A673 (cell line): ENCODE data around the gene AGMAT. TPM values are rescaled to one million over a fixed set of nuclear protein-coding genes. Genes with fewer than 3 reads are reported as not detected.

Experiments used
- BruUV-seq: library from RNA; stranded (reverse); fragments of 400-500 nt; replicated peaks from 2 replicates; lab custom pipeline; 2021; lab: Mats Ljungman, UMichigan
- CTCF ChIA-PET: fragments of 300-600 bp; sonication (Branson Sonifier 250); formaldehyde crosslinking; loops from one replicate; lab custom pipeline; 2022; ENCODE audit warnings: antibody characterized with exemption; lab: Charles Lee
- POLR2A ChIA-PET: fragments of 300-600 bp; sonication (Branson Sonifier 250); formaldehyde crosslinking; loops from one replicate; lab custom pipeline; 2022; ENCODE audit warnings: antibody characterized with exemption; ENCODE audit not compliant: low non-redundant PET; lab: Charles Lee
- DNase-seq: peaks from one replicate; pipeline ENCODE4 v3.0.0-alpha.2; 2015; ENCODE audit warnings: low spot score
- H3K27ac ChIP-seq: fragments of 200-600 bp; sonication (generic); 2 replicates; pipeline ENCODE4 v1.5.1; 2016; ENCODE audit warnings: mixed run types, low read depth, mild to moderate bottlenecking, mixed read lengths, antibody characterized with exemption, low read length; ENCODE audit not compliant: poor library complexity, severe bottlenecking
- H3K27me3 ChIP-seq: fragments of 200-600 bp; sonication (generic); replicated peaks from 2 replicates; pipeline ENCODE4 v1.6.1; 2017; ENCODE audit warnings: mixed run types, low read depth, mild to moderate bottlenecking, mixed read lengths, antibody characterized with exemption, low read length; ENCODE audit not compliant: insufficient read depth, poor library complexity
- H3K36me3 ChIP-seq: fragments of 200-600 bp; sonication (generic); 2 replicates; pipeline ENCODE4 v1.6.1; 2016; ENCODE audit warnings: mixed run types, mild to moderate bottlenecking, mixed read lengths, antibody characterized with exemption, low read length; ENCODE audit not compliant: insufficient read depth, poor library complexity, severe bottlenecking
- H3K4me1 ChIP-seq: fragments of 200-600 bp; sonication (generic); 2 replicates; pipeline ENCODE4 v1.6.1; 2017; ENCODE audit warnings: mixed run types, mild to moderate bottlenecking, mixed read lengths, antibody characterized with exemption, low read length; ENCODE audit not compliant: insufficient read depth, poor library complexity, severe bottlenecking
- H3K4me3 ChIP-seq: fragments of 200-600 bp; sonication (generic); 2 replicates; pipeline ENCODE4 v1.5.1; 2016; ENCODE audit warnings: low read depth, mixed run types, mild to moderate bottlenecking, mixed read lengths, low read length; ENCODE audit not compliant: poor library complexity, severe bottlenecking
- H3K9me3 ChIP-seq: fragments of 200-600 bp; sonication (generic); 2 replicates; pipeline ENCODE4 v1.6.1; 2016; ENCODE audit warnings: mixed run types, low read depth, mild to moderate bottlenecking, mixed read lengths, antibody characterized with exemption, low read length; ENCODE audit not compliant: poor library complexity, severe bottlenecking
- EZH2 ChIP-seq: fragments of 200-600 bp; sonication (generic); IDR thresholded peaks from 2 replicates; pipeline ENCODE4 v1.6.1; 2017; ENCODE audit warnings: borderline replicate concordance, low read depth, mild to moderate bottlenecking, mixed read lengths, antibody characterized with exemption, low read length; ENCODE audit not compliant: poor library complexity, severe bottlenecking
- intact Hi-C: fragments of 100-400 bp; cut with micrococcal nuclease; formaldehyde crosslinking; loops from one replicate; pipeline ENCODE4 v1.10.0; 2022; ENCODE audit not compliant: unreplicated experiment
- total RNA-seq: library from RNA; stranded (reverse); gene quantifications from 2 replicates; pipeline ENCODE4 v1.2.3, GENCODE V29; 2021
- TF ChIP-seq, protein P1 (sequence below): fragments of 300-800, 200-600 bp; sonication (generic); conservative IDR thresholded peaks from 2 replicates; pipeline ENCODE4 v1.5.1; 2017; ENCODE audit warnings: low read depth, mild to moderate bottlenecking, antibody characterized with exemption, low read length, moderate library complexity, mixed read lengths

Gene AGMAT
- total RNA-seq, 1 experiment from 2014 or later = 0.11 TPM

DNA sequence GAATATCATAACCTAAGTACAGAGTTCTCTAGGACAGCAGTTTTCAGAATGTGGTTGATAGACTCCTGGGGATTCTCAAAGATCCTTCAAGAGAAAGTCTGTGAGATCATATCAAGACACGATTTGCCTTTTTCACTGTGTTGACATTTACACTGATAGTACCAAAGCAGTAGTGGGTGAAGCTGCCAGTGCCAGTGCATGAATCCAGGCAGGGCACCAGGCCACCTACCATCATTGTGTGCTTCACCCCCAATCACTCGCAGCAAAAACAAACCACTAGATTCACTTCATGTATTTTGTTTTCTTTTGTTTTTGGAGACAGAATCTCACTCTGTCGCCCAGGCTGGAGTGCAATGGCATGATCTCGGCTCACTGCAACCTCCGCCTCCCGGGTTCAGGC, 34.3 kb downstream of the AGMAT start:
- no TSS peak for BruUV-seq
- TF ChIP-seq EZH2 = no peak
- TF ChIP-seq, protein P1, sequence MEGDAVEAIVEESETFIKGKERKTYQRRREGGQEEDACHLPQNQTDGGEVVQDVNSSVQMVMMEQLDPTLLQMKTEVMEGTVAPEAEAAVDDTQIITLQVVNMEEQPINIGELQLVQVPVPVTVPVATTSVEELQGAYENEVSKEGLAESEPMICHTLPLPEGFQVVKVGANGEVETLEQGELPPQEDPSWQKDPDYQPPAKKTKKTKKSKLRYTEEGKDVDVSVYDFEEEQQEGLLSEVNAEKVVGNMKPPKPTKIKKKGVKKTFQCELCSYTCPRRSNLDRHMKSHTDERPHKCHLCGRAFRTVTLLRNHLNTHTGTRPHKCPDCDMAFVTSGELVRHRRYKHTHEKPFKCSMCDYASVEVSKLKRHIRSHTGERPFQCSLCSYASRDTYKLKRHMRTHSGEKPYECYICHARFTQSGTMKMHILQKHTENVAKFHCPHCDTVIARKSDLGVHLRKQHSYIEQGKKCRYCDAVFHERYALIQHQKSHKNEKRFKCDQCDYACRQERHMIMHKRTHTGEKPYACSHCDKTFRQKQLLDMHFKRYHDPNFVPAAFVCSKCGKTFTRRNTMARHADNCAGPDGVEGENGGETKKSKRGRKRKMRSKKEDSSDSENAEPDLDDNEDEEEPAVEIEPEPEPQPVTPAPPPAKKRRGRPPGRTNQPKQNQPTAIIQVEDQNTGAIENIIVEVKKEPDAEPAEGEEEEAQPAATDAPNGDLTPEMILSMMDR = no peak
- no peak for DNase-seq
- Histone ChIP-seq H3K9me3 (no peaks in the 10 kb centered on the region), H3K4me1 (no peaks in the 10 kb centered on the region), H3K36me3 (peaks cover 15% of the 10 kb centered on the region), H3K4me3 (no peak overlapping the region), H3K27me3 (no peaks in the 10 kb centered on the region), H3K27ac (no peak overlapping the region)
- ChIA-PET POLR2A (no interaction called here), CTCF (no interaction called here)
- intact Hi-C loops = no loop called here

DNA sequence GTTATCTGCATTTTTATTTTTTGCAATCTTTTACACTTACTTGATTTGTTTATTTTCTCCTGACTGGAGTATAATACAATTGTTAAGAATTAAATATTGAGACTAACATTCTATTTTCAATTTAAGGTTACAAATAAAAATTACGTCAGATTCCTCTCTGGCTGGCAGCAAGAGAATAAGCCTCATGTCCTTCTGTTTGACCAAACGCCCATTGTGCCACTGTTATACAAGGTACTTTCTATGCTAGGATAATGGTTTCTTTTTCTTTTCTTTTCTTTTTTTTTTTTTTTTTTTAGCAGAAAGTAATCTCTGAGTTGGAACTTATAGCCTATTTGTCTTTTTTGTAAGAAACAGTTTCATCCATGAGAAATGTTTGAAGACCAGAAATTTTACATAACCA, 38.2 kb downstream of the AGMAT start:
- TF ChIP-seq EZH2 = no peak
- TF ChIP-seq, protein P1 = no peak
- BruUV-seq = no TSS peak
- intact Hi-C loops = no loop called here
- Histone ChIP-seq H3K4me1 (no peaks in the 10 kb centered on the region), H3K36me3 (peaks cover 28% of the 10 kb centered on the region), H3K4me3 (no peak overlapping the region), H3K9me3 (no peaks in the 10 kb centered on the region), H3K27me3 (no peaks in the 10 kb centered on the region), H3K27ac (no peak overlapping the region)
- CTCF ChIA-PET = no interaction called here
- POLR2A ChIA-PET = no interaction called here
- DNase-seq = no peak

- no peaks in the 10 kb centered on the region for H3K27me3 ChIP-seq
- BruUV-seq = no TSS peak
- POLR2A ChIA-PET = no interaction called here
- H3K4me3 ChIP-seq = no peak overlapping the region
- no peak overlapping the region for H3K27ac ChIP-seq
- no peaks in the 10 kb centered on the region for H3K9me3 ChIP-seq
- no peaks in the 10 kb centered on the region for H3K4me1 ChIP-seq
- CTCF ChIA-PET = no interaction called here
- TF ChIP-seq, protein P1 = no peak
- TF ChIP-seq EZH2 = no peak
- no peak for DNase-seq
- intact Hi-C loops = no loop called here
- peaks cover 42% of the 10 kb centered on the region for H3K36me3 ChIP-seq
Measured at GRCh38 chr1:15543589-15544568, 41.0 kb downstream of the AGMAT start.
